ENCODE results near the gene DENND1C. TPM values are rescaled to one million over a fixed set of nuclear protein-coding genes. Genes with fewer than 3 reads are reported as not detected.

The DENND1C gene
- total and polyA plus RNA-seq, 2 of the 8 experiments (the other 6 are each of a cell fraction or from before 2014, with no cell fraction given): 3.6 to 4.0 TPM

DNA sequence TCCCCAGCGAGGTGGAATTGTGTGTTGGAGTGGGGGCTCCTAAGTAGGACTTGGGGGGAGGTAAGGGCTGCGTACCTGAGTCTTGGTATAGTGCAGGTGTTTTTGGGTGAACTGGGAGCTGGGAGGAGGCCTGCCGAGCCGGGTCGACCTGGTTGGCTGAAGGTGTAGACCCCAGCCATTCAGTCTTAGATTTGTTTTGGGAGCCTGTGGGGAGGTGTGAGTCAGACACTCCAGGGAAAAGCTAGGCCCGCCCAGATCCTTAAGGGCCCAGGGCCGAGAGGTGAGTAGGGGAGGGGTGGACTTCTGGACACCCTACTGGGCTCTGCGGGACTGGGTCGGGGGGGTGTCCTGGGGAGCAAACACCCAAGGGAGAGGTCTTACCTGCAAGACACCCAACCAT lies 16.6 kb downstream of the DENND1C start (continued):
- TF ChIP-seq EZH2 (IDR thresholded peaks at IDR 0.05; ENCODE audit: low read depth, low read length, severe bottlenecking) (no peak), SUZ12 (IDR thresholded peaks at IDR 0.05; ENCODE audit: low read length) (no peak), SIRT6 (IDR thresholded peaks at IDR 0.05; ENCODE audit: low read length) (no peak), ZNF274 (IDR thresholded peaks at IDR 0.05; ENCODE audit: borderline replicate concordance, extremely low read depth, low read length) (no peak), TAF1 (IDR thresholded peaks at IDR 0.05; ENCODE audit: low read depth, low read length) (no peak)
